HG02642 (cell line): ENCODE data around the gene SLC9A1.

Experiments
- ATAC-seq: cut with Tn5 transposase; IDR thresholded peaks from one replicate; pipeline ENCODE4 v1.9.1; 2021; ENCODE audit warnings: mild to moderate bottlenecking; ENCODE audit not compliant: unreplicated experiment, poor library complexity

Gene SLC9A1

GRCh38 chr1:27086628-27087027 is 68.3 kb downstream of the SLC9A1 start:
- ATAC-seq: no peak

GRCh38 chr1:27086026-27086425 is 68.9 kb downstream of the SLC9A1 start:
- ATAC-seq: no peak

DNA sequence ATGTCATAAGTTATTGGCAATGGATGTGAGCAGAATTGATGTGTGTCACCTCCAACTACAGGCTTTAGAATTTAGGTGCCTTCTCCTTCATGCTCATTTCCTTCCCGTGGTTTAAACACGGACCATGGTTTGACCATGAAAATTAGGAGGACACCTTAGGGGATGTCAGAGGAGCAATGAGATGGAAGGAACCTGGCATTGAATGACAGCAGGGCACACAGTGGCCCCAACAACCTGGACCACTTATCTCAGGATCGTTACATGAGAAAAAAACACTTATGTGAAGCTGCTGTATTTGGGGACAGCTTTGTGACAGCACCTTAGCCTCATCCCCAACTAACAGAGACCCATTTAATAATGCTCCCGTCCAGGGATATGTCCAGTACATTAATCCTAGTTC is 70.8 kb downstream of the SLC9A1 start:
- no peak for ATAC-seq

DNA sequence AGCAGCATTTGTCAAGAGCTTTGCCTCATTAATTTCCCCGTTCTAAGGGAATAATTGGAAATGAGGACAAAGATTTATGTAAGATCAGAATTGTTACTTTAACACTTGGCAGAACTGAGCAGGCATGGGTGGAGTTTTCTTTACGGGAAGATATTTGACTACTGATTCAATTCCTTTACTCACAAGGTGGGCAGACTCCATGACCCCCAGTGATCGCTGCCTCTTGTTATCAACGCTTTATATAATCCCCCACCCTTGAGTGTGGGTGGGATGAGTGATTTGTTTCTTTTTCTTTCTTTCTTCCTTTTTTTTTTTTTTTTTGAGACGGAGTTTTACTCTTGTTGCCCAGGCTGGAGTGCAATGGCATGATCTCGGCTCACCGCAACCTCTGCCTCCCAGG is 77.0 kb downstream of the SLC9A1 start:
- ATAC-seq: no peak

- no peak for ATAC-seq
Measured at GRCh38 chr1:27076803-27077202, 78.1 kb downstream of the SLC9A1 start.

DNA sequence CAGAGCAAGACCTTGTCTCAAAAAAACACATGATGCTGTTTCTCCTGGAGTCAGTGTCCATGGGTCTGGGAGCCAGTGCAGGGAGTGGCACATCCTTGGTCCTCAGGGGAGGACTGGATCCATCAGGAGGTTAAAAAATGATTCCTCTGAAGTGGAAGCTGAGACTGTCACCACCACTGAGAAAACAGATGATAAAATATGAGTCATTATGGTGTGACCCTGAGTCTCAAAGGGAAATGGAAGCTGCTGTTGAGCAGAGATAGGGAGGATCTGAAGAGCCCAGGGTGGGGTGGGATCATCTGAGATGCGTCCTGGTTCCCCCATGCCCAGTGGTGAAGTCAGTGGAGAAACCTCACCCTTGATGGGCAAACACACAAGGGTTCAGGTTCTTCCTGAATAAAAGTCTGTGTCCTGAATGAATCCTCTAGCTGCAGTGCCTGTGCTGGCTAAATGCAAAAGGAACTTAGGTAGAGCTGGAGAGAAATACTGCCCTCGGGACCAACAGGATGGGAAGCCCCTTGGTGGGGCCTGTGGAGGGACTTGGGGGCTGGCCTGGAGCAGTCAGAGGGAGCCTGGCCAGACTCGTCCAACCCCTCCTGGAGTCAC is 80.6 kb downstream of the SLC9A1 start:
- ATAC-seq: no peak

- no peak for ATAC-seq
Measured at GRCh38 chr1:27071049-27071416, 83.9 kb downstream of the SLC9A1 start.

GRCh38 chr1:27070390-27071048 is 84.4 kb downstream of the SLC9A1 start:
- no peak for ATAC-seq

DNA sequence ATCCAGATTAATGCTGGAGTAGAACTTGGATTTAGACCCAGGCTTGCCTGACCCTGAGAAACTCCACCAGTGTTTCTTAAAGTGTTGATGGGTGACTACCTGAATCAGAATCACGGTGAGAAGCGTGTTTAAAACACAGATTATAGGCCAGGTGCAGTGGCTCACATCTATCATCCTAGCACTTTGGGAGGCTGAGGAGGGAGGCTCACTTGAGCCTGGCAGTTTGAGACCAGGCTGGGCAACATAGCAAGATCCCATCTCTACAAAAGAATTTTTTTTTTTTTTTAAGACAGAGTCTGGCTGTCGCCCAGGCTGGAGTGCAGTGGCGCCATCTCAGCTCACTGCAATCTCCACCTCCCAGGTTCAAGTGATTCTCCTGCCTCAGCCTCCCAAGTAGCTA is 86.0 kb downstream of the SLC9A1 start:
- no peak for ATAC-seq

DNA sequence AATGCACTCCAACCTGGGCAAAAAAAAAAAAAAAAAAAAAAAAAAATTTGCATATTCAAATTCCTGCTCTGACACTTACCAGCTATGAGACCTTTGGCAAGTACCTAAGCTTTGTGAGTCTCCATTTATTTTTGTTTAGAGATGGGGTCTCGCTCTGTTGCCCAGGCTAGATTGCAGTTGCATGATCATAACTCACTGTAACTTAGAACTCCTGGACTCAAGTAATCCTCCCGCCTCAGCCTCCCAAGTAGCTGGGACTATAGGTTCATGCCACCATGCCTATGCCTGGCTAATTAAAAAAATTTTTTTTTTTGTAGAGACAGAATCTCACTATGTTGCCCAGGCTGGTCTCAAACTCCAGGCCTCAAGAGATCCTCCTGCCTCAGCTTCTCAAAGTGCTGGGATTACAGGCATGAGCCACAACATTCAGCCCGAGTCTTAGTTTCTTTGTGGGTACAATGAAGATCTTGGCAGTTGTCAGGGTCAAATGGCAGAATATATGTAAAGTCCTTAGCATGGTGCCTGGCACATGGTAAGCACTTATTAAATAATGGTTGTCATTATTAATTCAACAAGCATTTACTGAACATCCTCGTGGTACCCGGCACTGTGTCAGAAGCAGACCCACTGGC is 88.8 kb downstream of the SLC9A1 start:
- no peak for ATAC-seq

GRCh38 chr1:27060891-27061290 is 94.0 kb downstream of the SLC9A1 start:
- ATAC-seq: no peak

GRCh38 chr1:27058966-27059669 is 95.8 kb downstream of the SLC9A1 start:
- no peak for ATAC-seq

DNA sequence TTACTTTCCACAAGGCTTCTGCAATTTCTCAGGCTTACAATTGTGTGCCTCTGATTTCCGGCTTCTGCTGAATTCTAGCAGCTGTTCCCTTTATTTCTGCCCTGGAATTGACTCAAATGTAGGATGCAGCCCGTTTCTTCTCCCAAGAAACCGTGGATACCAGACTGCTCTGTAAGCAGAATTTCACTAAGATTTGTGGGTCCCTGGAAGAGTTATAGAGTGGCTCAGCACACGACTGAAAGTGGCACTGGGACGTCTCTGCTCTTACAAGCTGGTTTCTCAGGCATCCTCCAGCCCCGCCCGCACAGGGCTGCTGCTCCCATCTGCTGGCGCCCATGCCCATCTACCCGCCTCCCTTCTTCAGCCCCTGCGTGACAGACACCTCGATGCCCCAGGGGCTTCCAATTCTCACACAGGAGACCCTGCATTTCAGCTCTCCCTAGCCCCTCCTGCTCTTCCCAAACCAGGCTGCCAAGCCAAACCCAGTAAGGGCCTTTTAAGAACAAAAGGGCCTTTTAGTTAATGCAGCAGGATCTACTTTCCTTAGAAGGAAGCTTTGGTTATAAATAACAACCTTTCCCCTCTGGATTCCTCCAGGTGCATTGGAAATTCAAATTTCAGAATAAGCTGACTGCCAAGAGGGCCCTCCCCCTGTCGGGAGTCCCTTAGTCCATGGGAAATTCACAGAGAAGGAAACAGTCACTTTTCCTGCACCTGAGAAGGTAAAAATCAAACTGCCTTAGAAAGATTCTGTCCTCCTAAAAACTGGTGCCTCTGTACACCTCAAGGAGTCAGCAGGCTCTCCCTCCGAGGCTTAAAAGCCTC is 96.9 kb downstream of the SLC9A1 start:
- no peak for ATAC-seq

GRCh38 chr1:27057389-27057788 is 97.5 kb downstream of the SLC9A1 start:
- ATAC-seq: no peak

- ATAC-seq: no peak
Measured at GRCh38 chr1:27053977-27054753, 100.8 kb downstream of the SLC9A1 start.

- ATAC-seq: no peak
Measured at GRCh38 chr1:27052527-27052926, 102.4 kb downstream of the SLC9A1 start.

DNA sequence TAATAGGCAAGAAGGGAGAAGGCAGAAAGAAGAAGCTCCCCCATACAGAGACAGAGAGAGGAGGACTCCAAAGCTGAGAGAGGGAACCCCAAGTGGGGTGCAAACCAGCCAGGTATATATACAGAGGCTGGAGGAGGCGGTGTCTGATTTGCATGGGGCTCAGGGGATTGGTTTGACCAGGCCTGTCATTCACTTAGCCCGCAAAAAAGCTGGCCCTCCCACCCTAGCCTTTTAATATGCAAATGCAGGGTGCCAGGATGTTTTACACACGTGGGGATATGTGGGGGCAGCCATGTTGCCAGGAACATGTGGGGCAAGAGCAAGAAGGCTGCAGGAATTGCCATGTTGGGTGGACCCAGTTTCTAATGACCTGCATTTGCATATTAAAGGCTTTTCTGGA is 105.3 kb downstream of the SLC9A1 start:
- no peak for ATAC-seq

DNA sequence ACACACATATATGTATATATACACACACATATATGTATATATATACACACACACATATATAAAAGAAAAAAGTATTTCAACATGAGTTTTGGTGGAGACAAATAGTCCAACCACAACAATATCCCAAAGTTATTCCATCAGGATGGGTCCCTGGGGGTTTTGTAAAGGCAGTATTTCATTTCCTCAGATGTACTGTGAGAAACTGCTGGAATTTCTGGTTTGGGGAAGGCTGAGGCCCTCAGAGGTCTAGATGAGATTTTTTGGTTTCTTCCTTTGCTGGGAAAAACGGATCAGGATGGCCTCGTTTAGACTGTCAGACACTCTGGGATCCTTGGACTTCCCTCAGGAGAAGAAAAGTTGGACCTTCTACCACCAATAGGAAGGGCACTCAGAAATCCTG is 105.8 kb downstream of the SLC9A1 start:
- ATAC-seq: no peak
